Stimulated activated CD4-positive, alpha-beta T cell treated with anti-CD3 and anti-CD28 coated beads, TNF-alpha, amount 100 ng/mL, for 1 hour (primary cell): ENCODE results near the gene FAAP24.
"Not testable (repeated sequence)": the region's sequence is repeated elsewhere in the genome, so short reads cannot be mapped to it uniquely, and the experiment has no call there.

ENCODE experiments used
- DNase-seq, 3 donors: peaks; one replicate each; pipeline ENCODE4 v3.0.0-alpha.2; 2020; ENCODE audit warnings: low read depth in 3 of 3, low spot score in 1 of 3

FAAP24 gene

DNA sequence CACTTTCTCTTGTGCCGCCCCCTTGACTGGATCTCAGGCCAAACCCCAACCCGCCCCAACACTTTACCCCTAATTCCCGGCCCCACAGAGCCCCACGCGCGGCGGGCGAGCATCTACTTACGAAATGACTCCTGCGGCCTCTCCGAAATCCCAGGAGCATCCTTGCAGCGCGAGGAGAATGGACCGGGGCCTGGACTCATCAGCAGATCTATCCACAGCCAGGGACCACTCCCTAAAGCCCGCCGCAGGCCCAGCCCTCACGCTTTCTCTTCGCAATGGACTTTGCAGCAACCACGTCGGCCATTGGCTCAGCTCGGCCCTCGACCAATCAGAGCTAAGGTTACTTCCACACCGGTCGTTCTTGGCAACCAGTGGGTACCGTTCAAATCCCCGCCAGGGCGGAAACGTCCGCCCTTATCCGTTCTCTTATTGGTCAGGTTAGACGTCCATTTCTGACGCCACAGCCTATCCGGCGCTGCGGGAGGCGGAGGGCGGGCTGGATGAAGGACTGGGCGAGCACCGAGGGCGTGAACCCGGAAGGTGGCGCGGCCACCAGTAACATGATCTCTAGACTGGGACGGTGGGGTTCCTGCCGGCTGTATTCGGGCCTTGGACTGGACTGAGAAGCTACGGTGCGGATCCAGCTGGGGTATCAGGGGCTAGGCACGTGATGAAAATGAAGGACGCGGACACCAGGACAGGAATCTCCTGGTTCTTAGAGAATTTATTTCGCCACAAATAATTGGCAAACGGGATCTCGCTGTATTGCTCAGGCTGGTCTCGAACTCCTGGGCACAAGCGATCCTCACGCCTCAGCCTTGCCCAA is at the start of gene FAAP24, which contains the start of gene CEP89:
Gene FAAP24 (plus strand): TSS at position 528 of the 826 bp plus-strand sequence. CDS start 955 bp downstream, outside the sequence.
Gene CEP89 (minus strand): TSS at position 244 of the 826 bp plus-strand sequence. CDS start 84 bp downstream, at position 160.
- DNase-seq, result peak; percentile 94 to 97 (median 96)

DNA sequence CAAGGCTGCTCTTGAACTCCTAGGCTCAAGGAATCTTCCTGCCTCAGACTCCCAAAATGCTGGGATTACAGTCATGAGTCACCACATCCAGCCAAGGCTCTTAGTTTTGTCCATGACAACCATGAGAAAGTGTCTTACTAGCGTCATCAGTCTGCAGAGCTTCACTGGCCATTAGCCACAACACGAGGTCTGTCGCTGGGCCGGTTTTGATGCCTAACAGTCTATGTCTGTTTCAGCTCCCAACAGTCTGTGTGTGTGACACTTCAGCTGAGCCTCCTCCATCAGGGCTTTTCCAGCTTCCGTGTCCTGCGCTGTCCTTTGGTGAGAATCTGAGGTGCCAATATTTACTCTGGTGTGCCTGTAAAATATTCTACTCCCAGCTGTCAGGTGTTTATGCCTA is 47.8 kb upstream of the FAAP24 start:
- DNase-seq, result no peak

GRCh38 chr19:32928806-32929205 is 43.2 kb upstream of the FAAP24 start:
- no peak for DNase-seq

- no peak for DNase-seq
These were observed 41.5 kb upstream of the FAAP24 start for GRCh38 chr19:32930567-32930966.

DNA sequence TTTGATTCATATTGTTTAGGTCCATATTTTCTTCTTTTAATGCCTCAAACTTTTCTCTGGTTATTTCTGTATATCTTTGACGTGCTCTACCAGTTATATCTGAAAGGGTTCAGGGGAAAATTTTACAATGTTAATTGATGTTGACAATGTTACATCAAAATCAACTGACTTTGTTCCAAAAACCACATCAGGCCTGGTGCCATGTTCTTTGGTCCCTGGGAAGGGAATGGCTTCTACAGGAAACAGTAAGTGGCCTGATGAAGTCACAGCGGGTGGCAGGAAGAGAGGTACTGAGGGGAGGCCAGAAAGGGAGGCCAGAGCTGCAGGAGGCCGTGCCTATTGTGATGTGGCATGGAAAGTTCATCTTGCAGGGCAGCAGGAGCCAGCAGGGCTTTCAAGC is 38.5 kb upstream of the FAAP24 start:
- DNase-seq, result no peak

- DNase-seq, result no peak
These were observed 36.4 kb upstream of the FAAP24 start for GRCh38 chr19:32935629-32936028.

GRCh38 chr19:32936065-32936464 is 36.0 kb upstream of the FAAP24 start:
- DNase-seq, result no peak

DNA sequence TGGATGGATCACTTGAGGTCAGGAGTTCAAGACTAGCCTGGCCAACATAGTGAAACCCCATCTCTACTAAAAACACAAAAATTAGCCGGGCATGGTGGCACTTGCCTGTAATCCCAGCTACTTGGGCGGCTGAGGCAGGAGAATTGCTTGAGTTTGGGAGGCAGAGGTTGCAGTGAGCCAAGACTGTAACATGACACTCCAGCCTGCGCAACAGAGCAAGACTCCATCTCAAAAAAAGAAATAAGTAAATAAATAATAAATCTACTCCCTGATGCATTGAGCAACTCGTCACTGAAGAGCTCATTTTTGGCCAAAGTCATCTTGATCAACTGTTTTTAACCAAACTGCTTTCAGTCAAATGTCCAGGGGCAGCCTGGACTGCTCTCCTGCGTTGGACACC is 30.8 kb upstream of the FAAP24 start:
- DNase-seq, result not testable (repeated sequence)

GRCh38 chr19:32945260-32945659 is 26.8 kb upstream of the FAAP24 start:
- no peak for DNase-seq

DNA sequence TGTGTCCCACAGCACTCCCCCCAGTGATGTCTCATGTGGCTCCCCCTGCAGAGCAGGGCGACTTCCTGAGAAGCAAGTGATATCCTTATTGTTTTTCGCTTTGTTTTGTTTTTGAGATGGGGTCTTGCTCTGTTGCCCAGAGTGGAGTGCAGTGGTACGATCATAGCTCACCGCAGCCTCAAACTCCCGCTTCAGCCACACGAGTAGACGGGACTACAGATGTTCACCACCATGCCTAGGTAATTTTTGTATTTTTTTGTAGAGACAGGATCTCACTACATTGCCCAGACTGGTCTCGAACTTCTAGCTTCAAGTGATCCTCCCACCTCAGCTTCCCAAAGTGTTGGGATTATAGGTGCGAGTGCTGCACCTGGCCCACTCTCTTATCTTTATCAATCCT is 5.3 kb upstream of the FAAP24 start:
- DNase-seq, result no peak

- DNase-seq, result no peak
These were observed 2.5 kb upstream of the FAAP24 start for GRCh38 chr19:32969549-32969948.

- DNase-seq, result no peak
These were observed 938 bp upstream of the FAAP24 start for GRCh38 chr19:32971012-32971595.

DNA sequence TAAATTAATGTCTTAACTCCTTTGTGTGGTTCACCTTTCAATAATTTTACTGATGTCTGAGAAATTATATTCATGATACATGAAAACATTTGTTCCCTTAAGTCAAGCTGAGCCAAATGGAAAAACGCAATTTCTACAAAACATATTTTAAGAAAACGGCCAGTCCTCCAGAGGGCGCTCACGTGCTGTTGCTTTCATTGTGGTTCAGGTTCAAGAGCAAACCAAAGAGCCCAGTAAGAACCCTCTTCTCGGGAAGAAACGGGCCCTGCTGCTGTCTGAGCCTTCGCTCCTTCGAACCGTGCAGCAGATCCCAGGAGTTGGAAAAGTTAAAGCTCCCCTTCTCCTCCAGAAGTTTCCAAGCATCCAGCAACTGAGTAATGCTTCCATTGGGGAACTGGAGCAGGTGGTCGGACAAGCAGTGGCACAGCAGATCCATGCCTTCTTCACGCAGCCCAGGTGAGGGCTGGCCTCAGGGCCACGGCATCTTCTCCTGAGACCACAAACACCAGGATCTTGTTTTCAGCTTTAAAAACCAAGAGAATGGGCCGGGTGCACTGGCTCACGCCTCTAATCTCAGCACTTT is 4.3 kb downstream of the FAAP24 start:
- DNase-seq, result peak; percentile 20 to 61 (median 31)

DNA sequence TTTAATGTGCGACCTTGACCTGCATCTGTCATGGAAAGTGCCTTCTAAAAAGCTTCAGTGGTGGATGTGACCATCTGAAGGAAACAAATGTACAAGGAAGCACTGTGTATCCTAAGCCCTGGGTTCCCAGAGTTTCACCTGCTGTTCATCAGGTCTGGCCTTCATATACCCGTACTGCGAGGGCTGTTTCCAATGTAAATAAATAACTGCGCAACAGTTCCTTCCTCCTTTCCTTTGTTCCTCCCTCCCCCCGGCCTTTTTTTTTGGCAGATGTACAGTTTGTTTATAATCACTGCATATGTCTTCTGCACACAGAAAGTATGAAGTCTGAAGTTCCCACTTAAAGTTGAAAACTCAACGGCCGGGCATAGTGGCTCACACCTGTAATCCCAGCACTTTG is 5.2 kb downstream of the FAAP24 start:
- DNase-seq, result no peak

DNA sequence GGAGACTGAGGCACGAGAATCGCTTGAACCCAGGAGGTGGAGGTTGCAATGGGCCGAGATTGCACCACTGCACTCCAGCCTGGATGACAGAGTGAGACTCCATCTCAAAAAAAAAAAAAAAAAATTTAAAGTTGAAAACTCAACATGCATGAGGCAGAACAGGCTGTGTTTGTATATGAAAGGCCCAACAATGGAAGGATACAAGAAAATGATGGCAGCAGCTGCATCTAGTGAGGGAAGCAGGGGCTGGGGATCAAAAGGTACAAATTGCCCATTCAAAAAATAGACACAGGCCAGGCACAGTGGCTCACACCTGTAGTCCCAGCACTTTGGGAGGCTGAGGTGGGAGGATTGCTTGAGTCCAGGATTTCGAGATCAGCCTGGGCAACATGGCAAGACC is 5.8 kb downstream of the FAAP24 start:
- not testable (repeated sequence) for DNase-seq

DNA sequence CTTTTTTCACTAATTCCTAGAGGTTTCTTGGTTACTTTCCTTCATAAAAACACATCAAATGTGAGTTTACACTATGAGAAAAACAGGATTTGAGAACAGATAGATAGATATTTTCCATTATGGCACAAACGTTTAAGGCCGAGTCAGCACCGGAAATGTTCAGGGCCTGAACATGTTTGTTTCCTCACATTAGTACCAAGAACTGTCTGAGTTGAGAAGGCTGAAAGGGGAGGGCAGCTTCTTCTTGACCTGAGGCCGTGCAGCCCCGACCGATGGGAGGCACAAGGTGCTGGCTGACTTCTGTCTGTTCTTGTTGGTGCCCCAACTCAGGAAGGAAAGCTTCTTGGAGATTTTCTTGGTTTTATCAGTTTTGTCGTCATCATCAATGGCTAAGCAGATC is 7.8 kb downstream of the FAAP24 start:
- DNase-seq, result not testable (repeated sequence)

DNA sequence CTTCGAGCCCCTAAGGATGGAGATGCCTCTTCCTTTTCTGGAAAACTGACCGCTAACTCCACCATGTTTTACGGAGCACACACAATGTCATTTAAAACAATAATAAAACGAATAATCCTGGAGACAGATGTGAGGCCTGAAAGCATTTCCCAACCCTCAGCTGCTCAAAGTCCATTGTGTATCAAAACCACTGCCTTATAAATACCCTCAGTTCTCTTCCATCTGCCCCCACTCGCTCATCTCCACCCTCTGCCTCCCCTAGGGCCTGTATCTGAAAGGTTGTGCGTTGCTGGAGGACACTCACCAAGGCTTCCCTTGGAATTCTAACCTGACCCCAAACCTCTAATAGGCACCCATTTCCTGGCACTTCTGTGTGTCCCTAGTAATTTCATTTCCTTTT is 10.4 kb downstream of the FAAP24 start:
- not testable (repeated sequence) for DNase-seq

DNA sequence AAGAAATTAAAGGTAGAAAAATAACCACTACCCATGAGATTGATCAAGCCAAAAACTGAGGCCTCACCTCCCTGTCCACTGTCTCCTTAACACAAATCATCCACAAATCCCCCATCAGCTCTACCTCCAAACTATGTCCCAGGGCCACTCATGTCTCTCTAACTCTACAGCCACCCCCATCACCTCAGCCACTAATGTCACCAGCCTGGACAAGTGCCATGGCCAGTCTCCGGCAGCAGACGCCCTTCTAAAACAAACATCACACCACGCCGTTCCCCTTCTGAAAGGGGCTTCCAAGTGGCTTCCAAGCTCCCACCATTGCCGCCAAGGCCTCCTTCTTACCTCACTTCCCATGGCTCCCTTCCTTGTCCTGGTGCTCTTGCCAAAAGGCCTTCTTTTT is 16.2 kb downstream of the FAAP24 start:
- not testable (repeated sequence) for DNase-seq

GRCh38 chr19:32988724-32989123 is 16.7 kb downstream of the FAAP24 start:
- DNase-seq, result no peak

GRCh38 chr19:32995966-32996365 is 23.9 kb downstream of the FAAP24 start:
- not testable (repeated sequence) for DNase-seq

- not testable (repeated sequence) for DNase-seq
These were observed 25.0 kb downstream of the FAAP24 start for GRCh38 chr19:32997061-32997464.

GRCh38 chr19:32997716-32998355 is 25.8 kb downstream of the FAAP24 start:
- no peak for DNase-seq
